HAP-1 (cell line): ENCODE results near the gene CYSLTR2.
"Not testable (repeated sequence)": the region's sequence is repeated elsewhere in the genome, so short reads cannot be mapped to it uniquely, and the experiment has no call there.

Experiments used
- DNase-seq, 2 experiments: peaks; one replicate each; pipeline ENCODE4 v3.0.0-alpha.2; 2016 to 2020; ENCODE audit warnings: low spot score in 2 of 2
- H3K27me3 ChIP-seq: fragments of 250-450 bp; sonication (Bioruptor Pico); 2 replicates; pipeline ENCODE4 v1.5.1; 2020; ENCODE audit warnings: low read depth, mild to moderate bottlenecking, moderate library complexity
- H3K36me3 ChIP-seq: fragments of 250-450 bp; sonication (Bioruptor Pico); replicated peaks from 2 replicates; pipeline ENCODE4 v1.5.1; 2020; ENCODE audit warnings: mild to moderate bottlenecking
- H3K4me1 ChIP-seq: fragments of 250-450 bp; sonication (Bioruptor Pico); 2 replicates; pipeline ENCODE4 v1.5.1; 2020; ENCODE audit warnings: mild to moderate bottlenecking
- H3K4me3 ChIP-seq: fragments of 250-450 bp; sonication (Bioruptor Pico); 2 replicates; pipeline ENCODE4 v1.5.1; 2020; ENCODE audit warnings: mild to moderate bottlenecking, moderate library complexity
- H3K9me3 ChIP-seq: fragments of 250-450 bp; sonication (Bioruptor Pico); 2 replicates; pipeline ENCODE4 v1.5.1; 2020; ENCODE audit warnings: mild to moderate bottlenecking, moderate library complexity
- in situ Hi-C: fragments of 300-500 bp; cut with MboI; formaldehyde crosslinking; loops from 3 replicates; pipeline ENCODE4 v1.14.3; 2020; ENCODE audit warnings: low sequenced_read_pairs, inconsistent platforms, mixed read lengths

CYSLTR2 gene

DNA sequence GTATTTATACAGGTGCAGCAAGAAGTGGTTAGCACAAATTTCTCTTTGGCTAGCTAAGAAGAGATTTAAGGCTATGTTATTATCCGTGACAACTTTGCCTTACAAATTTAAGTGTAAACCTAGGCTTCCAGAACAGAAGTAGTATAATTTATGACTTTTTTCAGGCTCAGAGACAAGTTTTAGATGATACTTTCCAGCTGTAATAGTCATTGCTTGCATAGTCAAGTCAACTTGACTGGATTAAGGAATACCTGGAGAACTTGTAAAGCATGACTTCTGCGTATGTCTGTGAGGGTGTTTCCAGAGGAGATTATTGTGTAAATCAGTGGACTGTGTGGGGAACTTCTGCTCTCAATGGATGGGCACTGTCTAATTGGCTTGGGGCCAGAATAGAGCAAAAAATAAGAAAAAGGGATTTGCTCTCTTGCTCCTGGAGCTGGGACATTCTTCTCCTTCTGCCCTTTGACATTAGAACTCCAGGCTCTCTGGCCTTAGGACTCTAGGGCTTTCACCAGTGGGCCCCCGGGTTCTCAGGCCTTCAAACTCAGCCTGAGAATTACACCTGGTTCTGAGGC is 33.0 kb downstream of the CYSLTR2 start:
- Histone ChIP-seq H3K27me3 (no peaks in the 10 kb centered on the region), H3K9me3 (no peaks in the 10 kb centered on the region), H3K36me3 (no peaks in the 10 kb centered on the region), H3K4me3 (no peak overlapping the region), H3K4me1 (no peaks in the 10 kb centered on the region)
- in situ Hi-C loops = no loop called here
- DNase-seq = no peak

DNA sequence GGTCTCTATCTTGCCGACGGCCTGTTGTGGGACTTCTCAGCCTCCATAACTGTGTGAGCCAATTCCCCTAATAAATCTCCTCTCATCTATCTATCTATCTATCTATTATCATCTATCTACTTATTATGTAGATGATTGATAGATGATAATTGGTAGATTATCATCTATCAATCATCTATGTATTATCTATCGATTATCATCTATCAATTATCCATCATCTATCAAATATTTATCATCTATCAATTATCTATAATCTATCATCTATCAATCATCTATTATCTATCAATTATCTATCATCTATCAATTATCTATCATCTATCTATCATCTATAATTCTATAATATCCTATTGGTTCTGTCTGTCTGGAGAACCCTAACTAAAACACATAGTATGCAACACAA is 33.5 kb downstream of the CYSLTR2 start:
- in situ Hi-C loops = no loop called here
- Histone ChIP-seq H3K36me3 (no peaks in the 10 kb centered on the region), H3K4me1 (no peaks in the 10 kb centered on the region), H3K27me3 (no peaks in the 10 kb centered on the region), H3K4me3 (no peak overlapping the region), H3K9me3 (no peaks in the 10 kb centered on the region)
- DNase-seq = no peak

DNA sequence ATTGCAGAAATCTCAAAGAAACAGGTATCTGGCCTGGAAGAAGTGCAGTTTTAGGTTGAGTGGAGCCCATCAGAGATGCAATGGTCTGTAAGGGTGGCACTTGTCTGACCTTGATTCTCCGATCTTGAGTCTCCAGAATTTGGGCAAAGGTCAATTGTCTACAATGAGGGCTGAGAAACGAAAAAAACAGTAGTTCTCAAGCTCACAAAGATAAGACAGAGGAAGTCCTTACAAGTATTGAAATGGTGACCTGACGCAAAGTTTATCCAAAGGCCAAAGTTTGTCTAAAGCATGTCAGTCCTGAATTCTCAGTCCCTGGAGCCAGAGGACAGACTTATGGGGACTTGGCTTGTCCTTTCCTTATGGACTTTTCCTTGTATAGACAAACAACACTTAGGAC is 40.3 kb downstream of the CYSLTR2 start:
- in situ Hi-C loops = no loop called here
- Histone ChIP-seq H3K4me1 (no peaks in the 10 kb centered on the region), H3K4me3 (no peak overlapping the region), H3K36me3 (no peaks in the 10 kb centered on the region), H3K9me3 (no peaks in the 10 kb centered on the region), H3K27me3 (no peaks in the 10 kb centered on the region)
- DNase-seq = no peak

DNA sequence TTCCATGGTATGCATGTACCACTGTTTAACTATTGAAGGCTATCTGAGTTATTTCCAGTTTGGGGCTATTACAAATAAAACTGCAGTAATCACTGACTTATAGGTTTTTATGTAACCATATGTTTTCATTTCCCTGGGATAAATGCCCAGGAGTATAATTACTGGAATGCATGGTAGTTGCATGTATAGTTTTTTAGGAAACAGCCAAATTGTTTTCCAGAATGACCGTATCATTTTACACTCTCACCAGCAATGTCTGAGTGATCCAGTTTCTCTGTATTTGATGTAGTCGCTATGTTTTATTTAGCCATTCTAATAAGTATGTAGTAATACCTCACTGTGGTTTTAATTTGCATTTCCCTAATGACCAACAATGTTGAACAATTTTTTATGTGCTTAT is 42.0 kb downstream of the CYSLTR2 start:
- in situ Hi-C loops = no loop called here
- H3K9me3 ChIP-seq = no peaks in the 10 kb centered on the region
- no peak for DNase-seq
- no peaks in the 10 kb centered on the region for H3K36me3 ChIP-seq
- H3K4me1 ChIP-seq = no peaks in the 10 kb centered on the region
- no peaks in the 10 kb centered on the region for H3K27me3 ChIP-seq
- H3K4me3 ChIP-seq = no peak overlapping the region

DNA sequence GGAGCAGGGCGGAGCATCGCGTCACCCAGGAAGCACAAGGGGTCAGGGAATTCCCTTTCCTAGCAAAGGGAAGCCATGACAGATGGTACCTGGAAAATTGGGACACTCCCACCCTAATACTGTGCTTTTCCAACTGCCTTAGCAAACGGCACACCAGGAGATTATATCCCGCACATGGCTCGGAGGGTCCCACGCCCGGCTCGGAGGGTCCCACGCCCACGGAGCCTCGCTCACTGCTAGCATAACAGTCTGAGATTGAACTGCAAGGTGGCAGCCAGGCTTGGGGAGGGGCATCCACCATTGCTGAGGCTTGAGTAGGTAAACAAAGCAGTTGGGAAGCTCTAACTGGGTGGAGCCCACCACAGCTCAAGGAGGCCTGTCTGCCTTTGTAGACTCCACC is 42.9 kb downstream of the CYSLTR2 start:
- H3K4me3 ChIP-seq, H3K9me3 ChIP-seq, in situ Hi-C loops, H3K4me1 ChIP-seq, H3K36me3 ChIP-seq, DNase-seq, H3K27me3 ChIP-seq: not testable (repeated sequence)

DNA sequence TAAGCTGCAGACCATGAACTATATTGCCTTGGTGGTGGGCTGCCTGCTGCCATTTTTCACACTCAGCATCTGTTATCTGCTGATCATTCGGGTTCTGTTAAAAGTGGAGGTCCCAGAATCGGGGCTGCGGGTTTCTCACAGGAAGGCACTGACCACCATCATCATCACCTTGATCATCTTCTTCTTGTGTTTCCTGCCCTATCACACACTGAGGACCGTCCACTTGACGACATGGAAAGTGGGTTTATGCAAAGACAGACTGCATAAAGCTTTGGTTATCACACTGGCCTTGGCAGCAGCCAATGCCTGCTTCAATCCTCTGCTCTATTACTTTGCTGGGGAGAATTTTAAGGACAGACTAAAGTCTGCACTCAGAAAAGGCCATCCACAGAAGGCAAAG is 53.7 kb downstream of the CYSLTR2 start:
- DNase-seq = no peak
- H3K4me1 ChIP-seq = no peaks in the 10 kb centered on the region
- in situ Hi-C loops = no loop called here
- no peaks in the 10 kb centered on the region for H3K36me3 ChIP-seq
- H3K27me3 ChIP-seq = no peaks in the 10 kb centered on the region
- H3K9me3 ChIP-seq = no peaks in the 10 kb centered on the region
- H3K4me3 ChIP-seq = no peak overlapping the region

DNA sequence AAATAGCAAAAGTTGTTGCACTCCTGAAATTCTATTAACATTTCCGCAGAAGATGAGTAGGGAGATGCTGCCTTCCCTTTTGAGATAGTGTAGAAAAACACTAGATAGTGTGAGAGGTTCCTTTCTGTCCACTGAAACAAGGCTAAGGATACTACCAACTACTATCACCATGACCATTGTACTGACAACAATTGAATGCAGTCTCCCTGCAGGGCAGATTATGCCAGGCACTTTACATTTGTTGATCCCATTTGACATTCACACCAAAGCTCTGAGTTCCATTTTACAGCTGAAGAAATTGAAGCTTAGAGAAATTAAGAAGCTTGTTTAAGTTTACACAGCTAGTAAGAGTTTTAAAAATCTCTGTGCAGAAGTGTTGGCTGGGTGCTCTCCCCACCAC is 55.0 kb downstream of the CYSLTR2 start:
- in situ Hi-C loops = no loop called here

DNA sequence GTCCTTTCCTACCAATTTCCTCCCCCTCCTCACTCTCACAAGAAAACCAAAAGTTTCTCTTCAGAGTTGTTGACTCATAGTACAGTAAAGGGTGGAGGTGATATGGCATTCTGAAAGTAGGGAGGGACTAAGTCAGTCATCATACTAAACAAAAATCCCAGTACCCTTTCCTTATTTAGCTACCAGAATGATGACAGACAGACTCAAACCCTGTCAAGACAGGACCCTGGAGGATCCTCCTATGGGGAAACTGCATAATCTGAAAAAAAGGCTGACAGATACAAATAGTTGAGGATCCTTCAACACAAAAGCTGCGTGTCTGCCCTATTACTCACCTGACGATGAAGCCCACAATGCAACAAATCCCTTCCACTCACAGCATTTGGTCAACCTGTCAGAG is 55.5 kb downstream of the CYSLTR2 start:
- no peaks in the 10 kb centered on the region for H3K4me1 ChIP-seq
- no peaks in the 10 kb centered on the region for H3K27me3 ChIP-seq
- H3K36me3 ChIP-seq = no peaks in the 10 kb centered on the region
- no peak overlapping the region for H3K4me3 ChIP-seq
- in situ Hi-C loops = no loop called here
- H3K9me3 ChIP-seq = no peaks in the 10 kb centered on the region
- DNase-seq = no peak

More for the DNA sequence above, 55.0 kb downstream of the CYSLTR2 start:
- no peaks in the 10 kb centered on the region for H3K36me3 ChIP-seq
- H3K9me3 ChIP-seq = no peaks in the 10 kb centered on the region
- H3K4me3 ChIP-seq = no peak overlapping the region
- H3K27me3 ChIP-seq = no peaks in the 10 kb centered on the region
- no peaks in the 10 kb centered on the region for H3K4me1 ChIP-seq
- no peak for DNase-seq

DNA sequence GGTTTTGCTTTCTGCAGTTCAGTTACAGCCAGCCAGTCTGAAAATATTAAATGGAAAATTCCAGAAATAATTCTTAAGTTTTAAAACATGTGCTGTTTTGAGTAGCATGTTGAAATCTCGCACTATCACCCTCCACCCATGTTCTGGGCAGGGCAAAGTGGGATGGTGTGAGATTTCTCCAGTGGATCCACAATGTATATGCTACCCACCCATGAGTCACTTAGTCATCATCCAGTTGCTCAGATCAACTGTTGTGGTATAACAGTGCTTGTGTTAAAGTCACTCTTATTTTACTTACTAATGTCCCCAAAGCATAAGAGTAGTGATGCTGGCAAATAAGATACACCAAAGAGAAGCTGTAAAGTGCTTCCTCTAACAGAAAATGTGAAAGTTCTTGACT is 56.4 kb downstream of the CYSLTR2 start:
- no peak for DNase-seq
- Histone ChIP-seq H3K4me3 (no peak overlapping the region), H3K27me3 (no peaks in the 10 kb centered on the region), H3K36me3 (no peaks in the 10 kb centered on the region), H3K4me1 (no peaks in the 10 kb centered on the region), H3K9me3 (no peaks in the 10 kb centered on the region)
- in situ Hi-C loops = no loop called here

DNA sequence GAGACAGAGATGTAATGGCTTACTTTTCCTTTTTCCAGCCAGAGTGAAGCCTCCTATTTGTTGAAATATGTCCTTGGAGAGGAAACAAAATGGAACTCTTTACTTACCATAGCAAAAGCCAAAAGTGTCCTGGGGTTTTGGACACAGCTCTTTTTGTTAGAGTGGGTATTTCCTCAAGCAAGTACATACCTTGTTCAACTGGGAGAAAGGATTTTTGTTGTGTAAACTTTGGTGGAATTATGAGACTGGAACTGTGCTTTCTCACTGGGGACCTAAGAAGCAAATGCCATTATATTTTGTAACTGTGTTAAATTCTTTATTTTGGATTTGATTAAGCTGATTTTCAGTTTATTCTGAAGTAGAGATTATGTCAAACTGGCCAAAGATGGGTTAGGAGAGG is 58.4 kb downstream of the CYSLTR2 start:
- H3K4me1 ChIP-seq = no peaks in the 10 kb centered on the region

DNA sequence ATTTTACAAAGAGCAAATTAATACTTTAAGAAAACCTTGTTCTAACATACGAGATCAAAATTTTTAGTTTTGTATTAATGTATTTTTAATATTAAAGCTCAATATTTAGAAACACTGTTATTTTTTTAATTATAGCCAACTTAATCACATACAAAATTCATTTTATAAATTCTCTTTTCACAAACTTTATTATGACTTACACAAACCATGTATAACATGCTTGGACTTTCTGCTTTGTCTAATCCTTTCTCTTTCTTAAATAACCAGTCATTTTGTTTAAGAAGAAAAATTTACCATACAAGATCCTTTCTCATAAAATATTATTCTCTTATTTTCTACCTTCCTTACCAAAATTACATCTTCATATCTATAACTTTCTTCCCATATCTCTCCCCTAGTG is 62.2 kb downstream of the CYSLTR2 start:
- no peak for DNase-seq
- Histone ChIP-seq H3K4me1 (no peaks in the 10 kb centered on the region), H3K9me3 (peaks cover 3% of the 10 kb centered on the region; the same call in 1 of the 2 replicates), H3K27me3 (no peaks in the 10 kb centered on the region), H3K36me3 (no peaks in the 10 kb centered on the region), H3K4me3 (no peak overlapping the region)
- in situ Hi-C loops = no loop called here

More for the DNA sequence above, 58.4 kb downstream of the CYSLTR2 start:
- Histone ChIP-seq H3K36me3 (no peaks in the 10 kb centered on the region), H3K27me3 (no peaks in the 10 kb centered on the region), H3K4me3 (no peak overlapping the region), H3K9me3 (no peaks in the 10 kb centered on the region)
- DNase-seq = no peak
- in situ Hi-C loops = no loop called here

DNA sequence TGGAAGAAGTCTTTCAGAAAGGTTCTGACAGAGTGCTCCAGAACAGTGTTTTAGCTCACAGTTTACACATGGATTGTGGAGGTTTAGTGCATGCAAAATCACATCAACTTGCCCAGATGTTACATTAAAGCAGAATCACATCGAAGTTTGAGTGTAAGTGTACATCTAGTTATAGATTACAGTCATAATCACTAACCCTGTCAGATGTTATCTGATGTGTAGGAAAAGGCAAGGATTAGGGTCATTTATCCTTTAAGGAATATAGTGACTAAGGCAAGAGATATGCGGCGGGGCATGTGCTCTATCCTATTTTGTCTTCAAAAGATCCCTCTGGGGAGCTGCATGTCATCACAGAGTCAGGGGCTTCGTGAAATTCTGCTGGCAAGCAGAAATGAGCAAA is 66.9 kb downstream of the CYSLTR2 start:
- Histone ChIP-seq H3K36me3 (no peaks in the 10 kb centered on the region), H3K4me1 (no peaks in the 10 kb centered on the region), H3K9me3 (peaks cover 3% of the 10 kb centered on the region; the same call in 1 of the 2 replicates), H3K4me3 (no peak overlapping the region), H3K27me3 (no peaks in the 10 kb centered on the region)
- DNase-seq = no peak
- in situ Hi-C loops = no loop called here

DNA sequence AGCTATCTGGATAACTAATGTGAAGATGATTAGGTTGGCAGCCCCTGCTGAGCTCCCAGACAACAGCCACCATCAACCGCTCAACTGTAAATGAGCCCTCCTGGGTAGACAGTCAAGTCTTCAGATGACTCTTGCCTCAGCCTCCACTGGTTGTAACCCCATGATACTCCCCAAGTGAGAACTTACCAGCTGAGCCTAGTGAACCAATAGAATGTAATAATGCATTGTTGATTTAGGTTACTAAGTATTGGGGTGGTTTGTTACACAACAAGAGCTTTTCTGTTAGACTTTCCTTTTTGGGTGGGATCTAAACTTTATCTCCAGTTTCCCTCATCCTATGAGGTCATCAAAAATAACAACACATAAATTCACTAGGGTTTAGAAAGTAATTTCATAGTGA is 69.4 kb downstream of the CYSLTR2 start:
- H3K36me3 ChIP-seq = no peaks in the 10 kb centered on the region
- peaks cover 3% of the 10 kb centered on the region; the same call in 1 of the 2 replicates for H3K9me3 ChIP-seq
- H3K27me3 ChIP-seq = no peaks in the 10 kb centered on the region
- DNase-seq = no peak
- peaks cover 3% of the 10 kb centered on the region; the same call in 1 of the 2 replicates for H3K4me1 ChIP-seq
- no peak overlapping the region for H3K4me3 ChIP-seq
- in situ Hi-C loops = no loop called here

DNA sequence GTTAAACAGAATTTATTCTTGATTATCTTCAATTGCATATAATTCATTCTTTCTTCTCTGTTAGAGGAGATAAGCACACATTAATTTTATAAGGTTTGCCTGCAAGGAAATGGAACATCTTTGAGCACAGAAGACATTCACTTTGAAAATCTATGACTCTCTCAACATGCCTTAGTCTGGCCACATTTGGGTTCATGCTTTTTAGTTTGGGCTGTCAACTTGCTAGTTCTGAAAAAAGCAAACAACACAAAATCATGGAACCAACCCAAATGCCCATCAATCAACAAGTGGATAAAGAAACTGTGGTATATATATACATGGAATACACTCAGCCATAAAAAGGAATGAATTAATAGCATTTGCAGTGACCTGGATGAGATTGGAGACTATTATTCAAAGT is 71.5 kb downstream of the CYSLTR2 start:
- in situ Hi-C loops = no loop called here
- no peaks in the 10 kb centered on the region for H3K9me3 ChIP-seq
- no peaks in the 10 kb centered on the region for H3K36me3 ChIP-seq
- no peaks in the 10 kb centered on the region for H3K27me3 ChIP-seq
- DNase-seq = no peak
- no peak overlapping the region for H3K4me3 ChIP-seq
- peaks cover 3% of the 10 kb centered on the region; the same call in 1 of the 2 replicates for H3K4me1 ChIP-seq

DNA sequence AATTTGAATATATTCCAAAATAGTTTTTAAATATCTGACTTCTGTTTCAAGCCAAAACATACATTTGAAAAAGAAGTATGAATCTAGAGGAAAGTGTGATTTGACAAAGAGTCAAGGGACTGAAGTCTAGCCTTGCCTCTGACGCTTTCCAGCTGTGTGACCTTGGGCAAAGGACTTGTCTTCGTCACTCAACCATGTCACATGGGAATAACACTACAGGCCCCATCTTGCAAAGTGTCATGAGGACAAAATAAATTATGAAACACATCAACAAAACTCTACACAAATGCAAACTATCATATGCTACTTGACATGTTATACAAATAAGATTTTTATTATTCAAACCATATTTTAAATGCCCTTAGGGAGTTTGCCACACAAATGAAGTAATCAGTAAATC is 73.0 kb downstream of the CYSLTR2 start:
- Histone ChIP-seq H3K9me3 (no peaks in the 10 kb centered on the region), H3K4me1 (peaks cover 3% of the 10 kb centered on the region; the same call in 1 of the 2 replicates), H3K4me3 (no peak overlapping the region), H3K27me3 (no peaks in the 10 kb centered on the region), H3K36me3 (no peaks in the 10 kb centered on the region)
- no peak for DNase-seq
- in situ Hi-C loops = no loop called here
